ENCODE measurements around the gene AVPR2.

Gene AVPR2

DNA sequence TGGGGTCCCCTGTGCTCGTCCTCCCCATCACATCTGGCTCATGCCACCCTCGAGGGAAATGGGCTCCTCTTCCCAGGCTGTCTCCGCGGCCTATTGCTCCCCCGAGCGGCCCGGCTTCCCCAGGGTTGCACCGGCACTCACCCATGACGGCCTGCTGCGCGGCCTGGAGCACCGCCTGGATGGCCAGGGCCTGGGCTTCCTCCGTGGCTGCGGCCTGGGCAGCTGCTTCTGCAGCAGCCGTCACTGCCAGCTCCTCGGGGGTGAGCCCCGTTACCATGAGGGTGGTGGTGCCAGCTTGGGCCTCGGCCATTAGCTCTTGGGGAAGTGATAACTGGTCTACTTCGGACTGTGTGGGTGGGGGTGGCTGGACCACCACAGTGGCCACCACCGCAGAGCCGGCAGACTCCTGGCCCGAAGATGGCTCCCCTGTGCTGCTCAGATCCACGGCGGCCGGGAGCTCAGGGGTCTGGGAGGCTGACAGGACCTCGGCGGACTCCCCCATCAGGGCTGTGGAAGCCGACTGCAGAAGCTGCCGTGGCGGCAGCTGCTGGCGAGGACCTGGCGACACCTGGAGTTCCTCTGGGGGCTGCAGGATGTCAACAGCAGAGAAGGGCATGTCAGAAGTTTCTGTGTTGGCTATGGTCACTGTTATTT lies 48.0 kb downstream of the AVPR2 start:
- DNase-seq (ENCODE audit: low read depth in 2 of 2), result no peak

DNA sequence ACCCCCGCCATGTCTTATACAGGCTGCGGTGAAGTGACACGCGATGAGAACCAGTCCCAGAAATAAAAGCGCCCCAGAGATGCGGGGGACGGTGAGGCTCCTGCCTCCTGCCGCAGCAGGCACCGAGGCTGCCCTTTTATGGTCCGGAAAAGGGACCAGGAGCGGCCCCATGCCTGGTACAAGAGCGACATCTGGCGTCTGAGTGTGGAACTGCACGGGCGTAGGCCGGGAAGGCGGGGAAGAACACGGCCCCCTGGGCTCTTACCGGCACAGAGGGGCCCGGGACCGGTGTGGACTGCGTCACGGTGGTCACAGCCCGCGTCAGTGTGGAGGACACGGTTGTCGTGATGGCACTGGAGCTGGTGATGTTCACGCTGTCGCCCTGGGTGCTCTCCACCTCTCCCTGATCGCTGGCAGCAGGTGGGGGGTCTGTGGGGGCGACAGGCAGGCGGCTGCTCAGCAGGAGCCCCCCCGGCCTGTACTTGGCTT lies 48.9 kb downstream of the AVPR2 start:
- peak; percentile 65 to 86 for DNase-seq (ENCODE audit: low read depth in 2 of 2)

DNA sequence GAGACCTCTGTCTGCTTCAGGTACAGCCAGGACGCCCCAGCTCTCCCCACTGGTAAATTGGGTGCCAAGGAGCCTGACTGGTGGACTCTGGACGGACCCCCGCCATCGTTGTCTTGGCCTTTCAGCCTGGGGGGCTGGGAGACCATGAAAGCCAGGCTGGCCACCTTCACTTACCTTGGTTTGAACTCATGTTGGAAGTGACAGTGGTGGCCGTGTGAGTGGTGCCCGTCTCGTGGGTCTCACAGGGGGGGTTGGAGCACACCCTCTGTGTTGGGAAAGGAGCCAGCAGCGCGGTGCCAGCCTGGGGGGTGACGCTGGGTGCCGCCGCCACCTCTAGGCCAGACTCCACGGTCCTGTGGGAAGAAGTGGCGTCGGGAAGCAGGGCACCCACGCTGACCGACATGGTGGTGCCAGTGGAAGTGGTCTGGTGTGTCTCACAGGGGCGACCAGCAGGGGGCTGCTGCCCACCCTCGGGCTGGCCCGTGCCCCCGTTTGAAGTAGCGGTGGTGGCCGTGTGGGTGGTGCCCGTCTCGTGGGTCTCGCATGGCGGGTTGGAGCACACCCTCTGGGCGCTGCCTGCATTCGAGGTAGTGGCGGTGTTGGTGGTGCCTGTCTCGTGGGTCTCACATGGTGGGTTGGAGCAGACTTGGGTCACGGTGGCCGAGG lies 49.6 kb downstream of the AVPR2 start:
- DNase-seq (ENCODE audit: low read depth in 2 of 2), result no peak

DNA sequence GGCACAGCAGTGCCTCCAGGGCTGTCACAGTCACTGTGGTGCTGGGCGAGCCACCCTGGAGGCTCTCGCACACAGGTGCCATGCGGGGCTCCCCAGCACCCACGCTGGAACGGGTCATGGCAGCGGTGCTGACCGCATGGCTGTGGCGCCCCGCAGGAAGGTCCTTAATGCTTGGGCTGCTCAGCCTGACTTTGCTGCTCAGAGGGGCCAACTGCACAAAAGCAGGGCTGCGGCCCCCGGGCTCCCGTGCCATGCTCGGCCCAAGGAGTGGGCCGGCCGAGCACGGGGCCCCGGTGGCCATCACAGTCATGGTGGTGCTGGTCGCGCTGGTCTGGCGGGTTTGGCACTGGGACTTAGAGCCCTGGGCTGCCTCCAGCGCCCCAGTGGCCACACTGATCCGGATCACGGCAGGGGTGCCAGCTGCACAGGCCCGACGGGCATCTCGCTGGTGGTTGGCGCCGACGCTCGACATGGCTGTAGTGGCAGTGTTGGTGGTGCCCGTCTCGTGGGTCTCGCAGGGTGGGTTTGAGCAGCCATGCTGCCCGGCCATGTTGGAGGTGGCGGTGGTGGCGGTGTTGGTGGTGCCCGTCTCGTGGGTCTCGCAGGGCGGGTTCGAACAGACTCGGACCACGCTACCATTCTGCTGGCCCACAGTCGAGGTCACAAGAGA lies 50.2 kb downstream of the AVPR2 start:
- DNase-seq (ENCODE audit: low read depth in 2 of 2), result no peak

DNA sequence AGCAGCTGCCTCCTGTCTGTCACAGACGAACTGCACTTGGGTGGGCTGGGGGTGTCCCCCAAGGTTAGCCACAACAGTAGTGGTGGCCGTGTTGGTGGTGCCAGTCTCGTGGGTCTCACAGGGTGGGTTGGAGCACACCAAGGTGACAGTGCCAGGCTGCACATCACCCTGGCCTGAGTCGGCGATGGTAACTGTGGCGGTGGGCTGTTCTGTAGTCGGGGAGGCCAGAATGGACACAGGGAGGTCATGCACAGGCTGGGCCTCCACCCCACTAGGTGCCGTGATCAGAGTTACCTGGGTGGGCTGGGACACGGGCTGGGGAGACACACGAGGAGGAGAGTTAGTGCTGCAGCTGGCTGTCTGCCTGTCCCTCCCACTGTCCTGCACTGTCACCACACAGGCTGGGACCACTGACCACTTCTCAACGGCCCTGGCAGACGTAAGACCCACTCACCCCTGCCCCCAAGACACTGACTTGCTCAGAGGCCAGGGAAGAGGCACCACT lies 50.8 kb downstream of the AVPR2 start:
- DNase-seq (ENCODE audit: low read depth in 2 of 2), result no peak

DNA sequence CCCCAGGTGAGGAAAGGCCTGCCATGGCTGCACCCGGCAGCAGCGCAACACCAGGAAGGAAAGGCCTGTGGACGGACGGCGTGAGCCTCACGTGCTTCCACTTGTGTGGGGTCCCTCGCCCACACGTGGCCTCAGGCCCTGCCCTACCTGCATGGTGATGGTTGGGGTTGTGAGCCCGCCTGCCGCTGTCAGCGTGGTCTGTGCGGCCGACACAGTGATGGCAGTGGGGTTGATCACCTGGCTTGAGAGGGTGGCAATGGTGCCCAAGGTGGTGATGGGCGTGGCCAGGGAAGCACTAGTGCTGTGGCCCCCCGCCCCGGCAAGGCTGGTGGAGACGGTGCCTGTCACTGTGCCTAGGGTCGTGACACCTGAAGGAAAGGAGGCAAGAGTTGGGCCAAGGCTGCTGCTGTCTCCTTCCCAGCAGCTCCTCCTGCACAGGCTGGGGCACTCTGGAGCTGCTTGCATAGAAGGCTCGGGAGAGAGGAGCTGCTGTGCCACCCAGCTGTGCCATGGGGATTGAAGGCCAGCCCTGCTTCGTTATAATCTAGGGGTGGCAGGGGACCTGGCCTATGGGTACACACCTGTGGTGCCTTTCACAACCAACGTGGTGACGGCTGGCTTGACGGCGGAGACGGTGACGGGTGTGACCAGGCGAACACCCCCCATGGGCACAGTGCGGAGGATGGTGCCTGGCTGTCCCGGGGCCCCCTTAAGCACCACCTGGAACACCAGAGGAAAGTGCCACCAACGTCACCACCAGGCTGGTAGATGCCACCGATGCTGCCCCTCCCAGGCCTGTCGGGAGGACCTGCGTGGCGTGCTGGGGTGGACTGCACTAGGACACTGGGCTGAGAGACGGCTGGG lies 51.8 kb downstream of the AVPR2 start:
- DNase-seq (ENCODE audit: low read depth in 2 of 2), result no peak

Measured in stimulated activated CD4-positive, alpha-beta T cell treated with anti-CD3 and anti-CD28 coated beads, Interleukin-1b, Interleukin-23, amount 100 ng/mL, for 4 hours (primary cell).